Limb (tissue), 2 donors: ENCODE results near the gene RRM1.

ENCODE experiments used
- DNase-seq, 2 donors: peaks; one replicate each; pipeline ENCODE4 v3.0.0-alpha.2; 2016; ENCODE audit errors: extremely low spot score in 2 of 2

RRM1 gene

DNA sequence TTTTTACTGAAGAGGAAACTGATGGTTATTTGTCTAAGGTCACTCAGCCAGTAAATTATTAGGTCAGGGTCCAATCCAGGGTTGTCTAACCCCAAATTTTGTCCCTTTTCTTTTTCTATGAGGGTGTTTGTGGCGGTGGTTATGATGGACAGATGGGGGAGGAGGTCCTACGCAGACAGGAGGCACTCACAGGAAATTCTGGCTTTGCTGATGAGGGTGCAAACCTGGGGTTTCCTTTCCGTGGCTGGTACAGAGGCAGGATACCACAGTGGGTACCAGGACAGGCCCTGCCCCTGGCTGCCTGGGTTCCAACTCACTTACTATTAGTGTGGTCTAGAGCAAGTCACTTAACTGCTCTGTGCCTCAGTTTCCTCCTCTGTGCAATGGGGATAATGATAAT, 91.0 kb downstream of the RRM1 start:
- no peak for DNase-seq

DNA sequence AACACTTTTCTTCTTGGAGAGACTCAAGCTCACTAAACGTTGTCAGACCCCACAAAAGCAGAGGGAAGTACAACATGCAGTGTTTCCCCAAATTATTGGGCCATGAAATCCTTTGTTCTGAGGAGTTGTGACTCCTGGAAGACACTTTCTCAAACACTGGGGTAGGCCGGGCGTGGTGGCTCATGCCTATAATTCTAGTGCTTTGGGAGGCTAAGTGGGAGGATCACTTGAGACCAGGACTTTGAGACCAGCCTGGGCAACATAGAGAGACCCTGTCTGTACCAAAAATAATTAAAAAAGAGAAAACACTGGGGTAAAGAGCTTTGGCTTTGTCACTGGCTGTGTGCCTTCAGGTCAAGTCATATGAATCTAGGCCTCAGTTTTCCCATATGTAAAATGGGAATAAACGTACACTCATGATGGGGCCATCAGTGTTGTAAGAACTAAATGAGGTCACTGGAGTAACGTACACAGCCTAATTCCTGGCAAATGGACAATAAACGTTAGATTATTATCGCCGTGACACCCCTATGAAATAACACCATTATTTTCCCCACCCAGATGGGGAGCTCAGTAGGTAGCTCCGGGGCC, 92.0 kb downstream of the RRM1 start:
- DNase-seq = no peak

DNA sequence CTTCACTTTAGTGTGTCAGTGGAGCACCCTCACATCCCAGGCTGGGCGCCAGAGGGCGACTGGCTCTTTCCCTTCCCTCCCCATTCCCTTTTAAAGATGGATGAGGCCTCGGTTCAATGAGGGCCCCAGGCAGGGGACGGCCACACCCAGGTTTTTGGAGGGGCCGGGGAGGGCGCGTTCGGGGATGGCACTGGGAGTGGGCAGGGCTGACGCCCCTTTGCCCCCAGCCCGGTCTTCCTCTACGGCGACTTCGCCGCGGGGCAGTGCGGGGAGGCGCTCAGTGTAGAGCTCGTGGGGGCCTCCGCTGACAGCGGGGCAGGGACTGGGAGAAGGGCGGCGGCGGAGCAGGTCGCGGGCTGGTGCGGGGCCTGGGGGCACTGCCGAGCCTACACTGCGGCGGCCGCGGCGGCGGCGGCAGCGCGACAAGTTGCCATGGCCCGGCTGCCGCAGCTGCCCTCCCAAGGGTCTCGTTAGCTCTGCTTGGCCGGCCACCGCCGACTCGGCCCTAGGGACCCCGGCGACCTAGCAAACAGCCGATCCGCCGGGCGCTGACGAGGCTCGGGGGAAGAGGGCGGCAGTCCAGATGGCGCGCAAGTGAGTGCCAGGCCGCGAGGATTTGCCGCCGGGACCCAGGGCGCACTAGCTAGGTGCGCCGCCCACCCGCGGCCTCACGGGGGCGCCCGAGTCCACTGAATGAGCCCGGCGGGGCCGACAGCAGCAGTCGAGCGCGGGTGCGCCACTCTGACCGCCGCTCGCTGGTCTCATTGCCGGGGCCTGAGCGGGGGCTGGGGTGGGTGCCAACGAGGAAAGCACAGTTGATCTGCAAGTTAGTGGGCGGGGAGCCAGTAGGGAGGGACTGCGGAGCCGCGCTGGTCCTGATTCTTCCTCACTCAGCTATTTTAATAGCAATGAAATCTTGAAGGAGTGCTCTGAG, 92.7 kb downstream of the RRM1 start:
- peak; percentile 92 to 96 for DNase-seq
